Measurements from ENCODE around the gene MAN1A1.

Gene MAN1A1

GRCh38 chr6:119192200-119192599 lies 157.4 kb downstream of the MAN1A1 start:
- CTCF ChIA-PET = no interaction called here
- Histone ChIP-seq H3K4me3 (ENCODE audit: low read depth, low read length) (no peak overlapping the region), H3K27ac (ENCODE audit: extremely low read depth, low read depth, low read length) (no peak overlapping the region), H3K36me3 (ENCODE audit: control insufficient read depth in 2 of 2, insufficient read depth in 1 of 2, low read length in 2 of 2) (peaks cover 3 to 56% of the 10 kb centered on the region in 2 experiments; a peak in 2 of 3 replicates), H3K4me1 (ENCODE audit: control insufficient read depth, insufficient read depth, low read length) (no peaks in the 10 kb centered on the region), H3K9me3 (ENCODE audit: control insufficient read depth, insufficient read depth, low read depth, low read length) (no peaks in the 10 kb centered on the region)
- TF ChIP-seq ZNF324 (tag by site-specific recombination; IDR thresholded peaks at IDR 0.05) (no peak), ZNF114 (tag by site-specific recombination; IDR thresholded peaks at IDR 0.05) (no peak), KLF1 (tag by site-specific recombination; IDR thresholded peaks at IDR 0.05) (no peak), ZNF292 (tag by site-specific recombination; IDR thresholded peaks at IDR 0.05; ENCODE audit: borderline replicate concordance, low read depth) (no peak), PRDM4 (tag by site-specific recombination; IDR thresholded peaks at IDR 0.05) (no peak), CTCF (tag by site-specific recombination; IDR thresholded peaks at IDR 0.05) (no peak)
- POLR2A ChIA-PET = no interaction called here

GRCh38 chr6:119190176-119190575 lies 159.4 kb downstream of the MAN1A1 start:
- TF ChIP-seq ZNF785 (tag by site-specific recombination; IDR thresholded peaks at IDR 0.05) (no peak), ZNF16 (tag by site-specific recombination; IDR thresholded peaks at IDR 0.05; ENCODE audit: low read depth) (no peak), ZNF514 (tag by site-specific recombination; IDR thresholded peaks at IDR 0.05) (no peak), ZNF19 (tag by site-specific recombination; IDR thresholded peaks at IDR 0.05; ENCODE audit: low read depth) (no peak), ZBTB17 (tag by site-specific recombination; IDR thresholded peaks at IDR 0.05) (no peak), ZNF350 (tag by site-specific recombination; IDR thresholded peaks at IDR 0.05) (no peak), ZNF23 (tag by site-specific recombination; IDR thresholded peaks at IDR 0.05; ENCODE audit: borderline replicate concordance) (no peak), ZNF398 (tag by site-specific recombination; IDR thresholded peaks at IDR 0.05) (no peak), ZNF157 (tag by site-specific recombination; IDR thresholded peaks at IDR 0.05) (no peak), ATF2 (tag by site-specific recombination; IDR thresholded peaks at IDR 0.05; ENCODE audit: low read depth) (no peak), KLF17 (tag by site-specific recombination; IDR thresholded peaks at IDR 0.05) (no peak), ZBTB7A (tag by site-specific recombination; IDR thresholded peaks at IDR 0.05; ENCODE audit: low read depth) (no peak), ZNF501 (tag by site-specific recombination; IDR thresholded peaks at IDR 0.05) (no peak)
- H3K36me3 ChIP-seq (ENCODE audit: control insufficient read depth in 2 of 2, insufficient read depth in 1 of 2, low read length in 2 of 2) = peaks cover 3 to 55% of the 10 kb centered on the region in 2 experiments; a peak in 2 of 3 replicates
- ChIA-PET CTCF (interaction anchor here (0.5 to 0.7 kb wide), 2 partner anchors 58 to 492 kb away, joined by 3 to 4 read pairs; no protein-coding TSS in a partner anchor), POLR2A (no interaction called here)
- no peaks in the 10 kb centered on the region for H3K4me1 ChIP-seq (ENCODE audit: control insufficient read depth, insufficient read depth, low read length)
- no peak overlapping the region for H3K27ac ChIP-seq (ENCODE audit: extremely low read depth, low read depth, low read length)
- no peaks in the 10 kb centered on the region for H3K9me3 ChIP-seq (ENCODE audit: control insufficient read depth, insufficient read depth, low read depth, low read length)
- H3K4me3 ChIP-seq (ENCODE audit: low read depth, low read length) = no peak overlapping the region

All from HEK293 (cell line).